GM12873 (cell line): ENCODE measurements around the gene C7.

Experiments used
- TF ChIP-seq, protein P1 (sequence below): IDR thresholded peaks from 2 replicates; pipeline ENCODE4 v1.5.1; 2012; ENCODE audit warnings: low read depth, mild to moderate bottlenecking, moderate library complexity, low read length, control low read depth; ENCODE audit not compliant: insufficient read depth; ENCODE audit errors: missing control alignments

The C7 gene

DNA sequence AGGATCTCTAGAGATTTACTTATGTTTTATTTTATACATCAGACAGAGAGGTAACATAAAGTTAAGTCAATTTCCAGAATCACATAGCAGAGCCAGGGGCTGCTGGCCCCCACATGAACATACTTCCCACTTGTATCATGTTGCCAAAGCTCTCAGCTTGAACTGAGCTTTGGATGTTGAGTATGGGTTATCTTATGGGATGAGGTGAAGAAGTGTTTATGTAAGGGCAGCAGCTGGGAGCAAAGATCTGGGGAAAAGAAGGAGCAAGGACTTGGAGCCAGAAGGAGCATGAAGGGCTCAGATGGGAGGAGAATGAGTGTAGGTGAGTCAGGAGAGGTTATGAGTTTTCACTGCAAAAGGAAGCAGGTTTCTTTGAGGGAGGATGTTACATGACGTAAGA lies 89.8 kb downstream of the C7 start:
- TF ChIP-seq, protein P1, sequence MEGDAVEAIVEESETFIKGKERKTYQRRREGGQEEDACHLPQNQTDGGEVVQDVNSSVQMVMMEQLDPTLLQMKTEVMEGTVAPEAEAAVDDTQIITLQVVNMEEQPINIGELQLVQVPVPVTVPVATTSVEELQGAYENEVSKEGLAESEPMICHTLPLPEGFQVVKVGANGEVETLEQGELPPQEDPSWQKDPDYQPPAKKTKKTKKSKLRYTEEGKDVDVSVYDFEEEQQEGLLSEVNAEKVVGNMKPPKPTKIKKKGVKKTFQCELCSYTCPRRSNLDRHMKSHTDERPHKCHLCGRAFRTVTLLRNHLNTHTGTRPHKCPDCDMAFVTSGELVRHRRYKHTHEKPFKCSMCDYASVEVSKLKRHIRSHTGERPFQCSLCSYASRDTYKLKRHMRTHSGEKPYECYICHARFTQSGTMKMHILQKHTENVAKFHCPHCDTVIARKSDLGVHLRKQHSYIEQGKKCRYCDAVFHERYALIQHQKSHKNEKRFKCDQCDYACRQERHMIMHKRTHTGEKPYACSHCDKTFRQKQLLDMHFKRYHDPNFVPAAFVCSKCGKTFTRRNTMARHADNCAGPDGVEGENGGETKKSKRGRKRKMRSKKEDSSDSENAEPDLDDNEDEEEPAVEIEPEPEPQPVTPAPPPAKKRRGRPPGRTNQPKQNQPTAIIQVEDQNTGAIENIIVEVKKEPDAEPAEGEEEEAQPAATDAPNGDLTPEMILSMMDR: no peak

DNA sequence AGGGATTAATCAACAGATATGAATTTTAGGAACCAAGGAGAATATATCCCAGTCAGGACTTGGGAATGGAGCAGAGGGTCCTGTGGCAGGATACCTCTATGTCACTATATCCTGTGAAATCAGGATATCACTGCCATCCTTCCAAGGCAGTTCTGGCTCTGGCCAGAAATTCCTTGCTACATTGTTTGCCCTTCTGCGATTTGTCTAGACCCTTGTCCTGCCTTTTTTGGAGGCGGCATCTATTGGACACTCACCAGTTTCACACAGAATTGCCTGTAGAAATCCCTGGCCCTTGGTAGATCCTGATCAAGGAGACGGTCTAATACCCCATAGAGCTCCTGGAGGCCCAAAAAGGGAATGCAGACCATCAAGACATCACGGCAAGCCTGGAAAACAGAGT lies 90.7 kb downstream of the C7 start:
- TF ChIP-seq, protein P1: no peak

DNA sequence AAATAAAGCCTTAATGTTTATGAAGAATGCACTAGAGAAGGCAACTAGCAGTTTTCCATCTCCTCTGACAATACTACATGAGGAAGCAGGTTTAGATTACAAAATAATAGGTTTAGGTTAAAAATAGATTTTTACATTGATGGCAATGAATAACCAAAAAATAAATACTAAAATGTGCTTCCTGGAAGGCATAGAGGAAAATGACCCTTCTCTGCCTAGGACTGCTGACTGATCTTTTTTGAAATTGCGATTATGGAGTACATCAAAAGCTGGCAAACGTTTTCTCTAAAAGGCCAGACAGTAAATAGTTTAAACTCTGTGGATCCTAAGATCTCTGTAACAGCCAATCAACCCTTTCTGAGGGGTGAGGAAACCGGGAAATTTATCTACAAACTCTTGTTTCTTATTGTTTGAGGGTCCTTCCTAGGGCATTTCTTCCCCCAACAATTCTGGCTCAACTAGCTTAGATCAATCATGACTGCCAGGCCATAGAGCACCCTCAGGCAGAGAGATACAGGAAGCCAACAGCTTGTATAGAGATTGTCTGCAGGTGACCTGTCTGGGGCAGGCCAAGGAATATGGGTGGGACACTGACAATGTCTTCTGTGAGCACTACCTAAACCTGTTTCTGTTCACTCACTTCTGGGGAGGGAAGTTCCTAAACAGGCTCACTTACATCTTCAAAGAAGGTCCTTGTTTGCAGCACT lies 94.5 kb downstream of the C7 start:
- TF ChIP-seq, protein P1: no peak

DNA sequence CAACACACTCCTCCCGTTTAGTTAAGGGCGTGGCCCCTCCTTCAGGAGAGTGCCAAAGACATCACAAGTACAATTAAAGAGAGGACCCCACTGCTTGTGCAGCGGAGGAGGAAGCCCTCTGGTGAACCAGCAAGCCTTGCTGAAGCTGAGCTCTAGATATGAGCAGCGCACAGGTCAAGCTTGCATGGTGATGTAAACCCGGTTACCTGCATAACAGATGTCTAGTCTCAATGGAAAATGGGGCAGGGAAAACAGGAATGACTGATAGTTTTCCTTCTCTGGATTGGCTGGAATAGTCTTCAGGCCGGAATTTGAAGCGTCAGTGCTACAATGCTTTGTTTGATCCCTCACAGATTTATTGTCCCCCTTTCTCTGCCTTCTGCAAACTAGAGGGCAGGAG lies 95.6 kb downstream of the C7 start:
- TF ChIP-seq, protein P1: no peak

DNA sequence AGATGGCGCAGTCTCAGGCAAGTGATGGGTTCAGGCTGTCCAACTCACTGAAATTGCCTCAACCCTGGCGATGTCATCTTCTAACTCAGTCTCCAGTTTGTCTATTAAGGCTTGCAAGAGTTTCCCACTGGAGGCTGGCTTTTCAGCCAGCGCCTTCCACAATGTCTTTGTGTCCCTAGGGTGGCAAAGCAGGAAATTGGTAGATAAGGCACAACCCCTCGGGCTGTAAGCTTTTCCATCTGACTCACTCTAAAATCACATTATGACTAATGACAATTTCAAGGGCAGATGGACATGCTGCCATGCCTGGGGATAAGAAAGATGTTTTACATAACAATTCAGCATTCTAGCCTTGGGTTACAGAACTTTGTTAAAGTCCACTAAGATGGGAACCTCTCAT lies 99.9 kb downstream of the C7 start:
- TF ChIP-seq, protein P1: no peak

DNA sequence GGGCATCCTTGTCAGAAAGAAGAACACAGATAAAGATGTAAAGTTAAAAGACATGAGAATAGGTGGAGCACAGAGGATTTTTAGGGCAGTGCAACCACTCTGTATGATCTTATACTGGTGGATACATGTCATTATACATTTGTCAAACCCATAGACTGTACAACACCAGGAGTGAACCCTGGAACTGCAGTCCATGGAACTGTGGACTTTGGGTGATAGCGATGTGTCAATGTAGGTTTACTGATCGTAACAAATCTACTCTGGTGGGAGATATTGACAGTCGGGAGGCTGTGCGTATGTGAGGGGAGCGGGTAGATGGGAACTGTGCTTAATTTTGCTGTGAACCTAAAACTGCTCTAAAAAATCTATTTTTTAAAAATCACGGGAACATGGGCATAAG lies 101.3 kb downstream of the C7 start:
- TF ChIP-seq, protein P1: no peak

DNA sequence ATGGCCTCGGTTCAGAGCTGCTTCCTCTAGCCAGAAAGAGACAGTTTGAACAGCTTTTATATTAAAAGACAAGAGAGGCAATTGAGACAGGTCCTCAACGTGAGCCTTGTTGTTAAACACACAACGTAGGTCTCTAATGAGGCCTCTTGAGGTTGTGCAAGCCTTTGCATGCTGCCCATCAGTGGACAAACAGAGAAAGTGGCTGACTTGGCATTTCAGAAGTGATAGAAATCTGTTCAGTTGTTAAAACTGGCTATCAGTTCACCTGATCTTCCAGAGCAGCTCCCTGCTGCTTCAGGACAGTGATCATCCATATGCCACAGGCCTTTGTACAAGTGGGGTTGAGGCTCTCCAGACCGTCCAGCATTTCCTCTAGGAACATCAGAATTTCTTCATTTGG lies 103.0 kb downstream of the C7 start:
- TF ChIP-seq, protein P1: no peak
